WTC11 (cell line): ENCODE measurements around the gene ZSCAN32. TPM values are rescaled to one million over a fixed set of nuclear protein-coding genes. Genes with fewer than 3 reads are reported as not detected.

ENCODE experiments used
- ATF2 ChIP-seq: sonication (generic); formaldehyde crosslinking; IDR thresholded peaks from 2 replicates; pipeline ENCODE4 v1.8.1; 2022; ENCODE audit warnings: low read depth, missing genetic modification reagents, borderline replicate concordance
- CREM ChIP-seq: sonication (generic); formaldehyde crosslinking; IDR thresholded peaks from 2 replicates; pipeline ENCODE4 v1.8.1; 2022; ENCODE audit warnings: mild to moderate bottlenecking, missing genetic modification reagents, moderate library complexity
- E2F1 ChIP-seq: sonication (generic); formaldehyde crosslinking; IDR thresholded peaks from 2 replicates; pipeline ENCODE4 v1.8.0; 2022; ENCODE audit warnings: mild to moderate bottlenecking, missing genetic modification reagents
- ELF4 ChIP-seq: sonication (generic); formaldehyde crosslinking; IDR thresholded peaks from 2 replicates; pipeline ENCODE4 v1.8.1; 2022; ENCODE audit warnings: low read depth, mild to moderate bottlenecking, moderate library complexity, missing genetic modification reagents
- FOXK1 ChIP-seq: sonication (generic); formaldehyde crosslinking; IDR thresholded peaks from 2 replicates; pipeline ENCODE4 v1.8.0; 2022; ENCODE audit warnings: mild to moderate bottlenecking, moderate library complexity, missing genetic modification reagents
- FOXP4 ChIP-seq: sonication (generic); formaldehyde crosslinking; IDR thresholded peaks from 2 replicates; pipeline ENCODE4 v1.8.0; 2022; ENCODE audit warnings: mild to moderate bottlenecking, missing genetic modification reagents
- JAZF1 ChIP-seq: fragments of 250-450 bp; sonication (Bioruptor Pico); IDR thresholded peaks from 2 replicates; pipeline ENCODE4 v1.9.0; 2021; ENCODE audit warnings: moderate library complexity, mild to moderate bottlenecking, inconsistent platforms
- JUN ChIP-seq: sonication (generic); formaldehyde crosslinking; IDR thresholded peaks from 2 replicates; pipeline ENCODE4 v1.8.0; 2023; ENCODE audit warnings: mild to moderate bottlenecking, missing genetic modification reagents
- MXD4 ChIP-seq: fragments of 250-450 bp; sonication (Bioruptor Pico); IDR thresholded peaks from 2 replicates; pipeline ENCODE4 v1.8.0; 2021; ENCODE audit warnings: mild to moderate bottlenecking, moderate library complexity, borderline replicate concordance
- NR1H2 ChIP-seq: sonication (generic); formaldehyde crosslinking; IDR thresholded peaks from 2 replicates; pipeline ENCODE4 v1.9.0; 2021; ENCODE audit warnings: mild to moderate bottlenecking, moderate library complexity, missing genetic modification reagents
- PRRX2 ChIP-seq: fragments of 250-450 bp; sonication (Bioruptor Pico); IDR thresholded peaks from 2 replicates; pipeline ENCODE4 v1.8.0; 2021; ENCODE audit warnings: mild to moderate bottlenecking
- RELA ChIP-seq: sonication (generic); formaldehyde crosslinking; IDR thresholded peaks from 2 replicates; pipeline ENCODE4 v1.8.1; 2022; ENCODE audit warnings: missing genetic modification reagents, mild to moderate bottlenecking, borderline replicate concordance
- SMAD4 ChIP-seq: sonication (generic); formaldehyde crosslinking; IDR thresholded peaks from 2 replicates; pipeline ENCODE4 v1.8.0; 2022; ENCODE audit warnings: mild to moderate bottlenecking, missing genetic modification reagents
- TCF7 ChIP-seq: sonication (generic); formaldehyde crosslinking; IDR thresholded peaks from 2 replicates; pipeline ENCODE4 v1.8.0; 2022; ENCODE audit warnings: mild to moderate bottlenecking, low read depth, missing genetic modification reagents, moderate library complexity
- ZNF121 ChIP-seq: sonication (generic); formaldehyde crosslinking; IDR thresholded peaks from 2 replicates; pipeline ENCODE4 v1.8.0; 2023; ENCODE audit warnings: missing genetic modification reagents
- ZNF138 ChIP-seq: sonication (generic); formaldehyde crosslinking; conservative IDR thresholded peaks from 2 replicates; pipeline ENCODE4 v1.8.1; 2022; ENCODE audit warnings: mild to moderate bottlenecking, moderate library complexity, missing genetic modification reagents
- ZNF219 ChIP-seq: sonication (generic); formaldehyde crosslinking; IDR thresholded peaks from 2 replicates; pipeline ENCODE4 v1.8.0; 2023; ENCODE audit warnings: missing genetic modification reagents, mild to moderate bottlenecking, borderline replicate concordance
- ZNF317 ChIP-seq: sonication (generic); formaldehyde crosslinking; IDR thresholded peaks from 2 replicates; pipeline ENCODE4 v1.8.1; 2023; ENCODE audit warnings: low read depth, mild to moderate bottlenecking, moderate library complexity, missing genetic modification reagents, borderline replicate concordance
- ZNF423 ChIP-seq: fragments of 250-450 bp; sonication (Bioruptor Pico); IDR thresholded peaks from 2 replicates; pipeline ENCODE4 v2.1.2; 2022; ENCODE audit warnings: mild to moderate bottlenecking, moderate library complexity
- total RNA-seq: library from RNA; stranded (reverse); gene quantifications from 3 replicates; pipeline ENCODE4 v1.2.3, GENCODE V29; 2021
- TF ChIP-seq, protein P1 (sequence below): sonication (generic); formaldehyde crosslinking; IDR thresholded peaks from 2 replicates; pipeline ENCODE4 v1.8.0; 2022; ENCODE audit warnings: missing genetic modification reagents
- TF ChIP-seq, protein P2 (sequence below): sonication (generic); formaldehyde crosslinking; IDR thresholded peaks from 2 replicates; pipeline ENCODE4 v1.8.1; 2023; ENCODE audit warnings: mild to moderate bottlenecking, moderate library complexity, missing genetic modification reagents
- TF ChIP-seq, protein P3 (sequence below): fragments of 250-450 bp; sonication (Bioruptor Pico); IDR thresholded peaks from 2 replicates; pipeline ENCODE4 v1.9.0; 2021; ENCODE audit warnings: moderate library complexity, mild to moderate bottlenecking, inconsistent platforms, borderline replicate concordance
- TF ChIP-seq, protein P4 (sequence below): sonication (generic); formaldehyde crosslinking; IDR thresholded peaks from 2 replicates; pipeline ENCODE4 v1.8.0; 2022; ENCODE audit warnings: mild to moderate bottlenecking, missing genetic modification reagents
- TF ChIP-seq, protein P5 (sequence below): fragments of 250-450 bp; sonication (Bioruptor Pico); IDR thresholded peaks from 2 replicates; pipeline ENCODE4 v1.9.0; 2021; ENCODE audit warnings: mild to moderate bottlenecking

The ZSCAN32 gene
- total RNA-seq, 1 experiment from 2014 or later, result 16.7 TPM

DNA sequence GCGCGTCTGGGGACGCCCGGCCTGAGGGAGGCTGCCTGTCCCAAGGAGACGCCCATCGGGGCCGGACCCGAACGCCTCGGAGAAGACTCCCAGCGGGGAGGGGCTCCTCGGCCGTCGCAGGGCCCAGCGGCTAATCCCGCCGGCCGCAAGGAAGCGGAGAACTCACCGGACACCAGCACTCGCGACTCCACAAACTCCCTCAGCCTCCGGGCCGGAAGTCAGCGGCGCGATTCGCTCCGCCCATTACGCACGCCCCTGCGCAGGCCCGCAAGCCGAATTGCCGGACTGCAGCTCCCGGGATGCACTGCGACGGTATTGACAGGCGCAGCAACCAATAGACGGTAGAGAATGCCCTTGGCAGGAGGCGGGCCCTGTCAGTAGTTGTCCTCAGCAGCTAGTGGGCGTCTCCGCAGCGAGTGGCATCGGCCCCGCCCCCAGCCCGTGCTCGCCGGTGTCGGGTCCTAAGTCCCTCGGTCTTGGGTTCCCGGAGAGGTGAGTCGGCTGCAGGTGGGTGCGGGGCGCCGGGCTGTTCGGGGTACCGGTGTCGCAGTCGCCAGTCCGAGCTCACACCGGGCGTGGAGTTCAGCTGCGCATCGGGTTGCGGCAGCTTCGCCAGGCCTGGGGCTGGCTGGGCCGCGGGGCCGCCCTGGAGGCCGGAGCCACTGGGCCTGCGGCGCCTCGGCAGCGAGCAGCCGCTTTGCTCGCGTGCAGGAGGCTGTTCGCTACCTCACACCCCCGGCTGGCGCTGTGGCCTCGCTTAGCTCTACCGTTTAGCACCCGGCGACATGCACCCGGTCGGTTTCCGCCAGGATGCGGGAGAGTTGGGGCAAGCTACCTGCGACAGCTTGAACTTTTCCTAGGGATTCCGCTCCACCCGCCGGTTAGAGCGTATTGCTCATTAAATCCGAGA is at the start of gene ZSCAN32, which contains the start of gene ZNF174 (continued):
- TF ChIP-seq, protein P1, sequence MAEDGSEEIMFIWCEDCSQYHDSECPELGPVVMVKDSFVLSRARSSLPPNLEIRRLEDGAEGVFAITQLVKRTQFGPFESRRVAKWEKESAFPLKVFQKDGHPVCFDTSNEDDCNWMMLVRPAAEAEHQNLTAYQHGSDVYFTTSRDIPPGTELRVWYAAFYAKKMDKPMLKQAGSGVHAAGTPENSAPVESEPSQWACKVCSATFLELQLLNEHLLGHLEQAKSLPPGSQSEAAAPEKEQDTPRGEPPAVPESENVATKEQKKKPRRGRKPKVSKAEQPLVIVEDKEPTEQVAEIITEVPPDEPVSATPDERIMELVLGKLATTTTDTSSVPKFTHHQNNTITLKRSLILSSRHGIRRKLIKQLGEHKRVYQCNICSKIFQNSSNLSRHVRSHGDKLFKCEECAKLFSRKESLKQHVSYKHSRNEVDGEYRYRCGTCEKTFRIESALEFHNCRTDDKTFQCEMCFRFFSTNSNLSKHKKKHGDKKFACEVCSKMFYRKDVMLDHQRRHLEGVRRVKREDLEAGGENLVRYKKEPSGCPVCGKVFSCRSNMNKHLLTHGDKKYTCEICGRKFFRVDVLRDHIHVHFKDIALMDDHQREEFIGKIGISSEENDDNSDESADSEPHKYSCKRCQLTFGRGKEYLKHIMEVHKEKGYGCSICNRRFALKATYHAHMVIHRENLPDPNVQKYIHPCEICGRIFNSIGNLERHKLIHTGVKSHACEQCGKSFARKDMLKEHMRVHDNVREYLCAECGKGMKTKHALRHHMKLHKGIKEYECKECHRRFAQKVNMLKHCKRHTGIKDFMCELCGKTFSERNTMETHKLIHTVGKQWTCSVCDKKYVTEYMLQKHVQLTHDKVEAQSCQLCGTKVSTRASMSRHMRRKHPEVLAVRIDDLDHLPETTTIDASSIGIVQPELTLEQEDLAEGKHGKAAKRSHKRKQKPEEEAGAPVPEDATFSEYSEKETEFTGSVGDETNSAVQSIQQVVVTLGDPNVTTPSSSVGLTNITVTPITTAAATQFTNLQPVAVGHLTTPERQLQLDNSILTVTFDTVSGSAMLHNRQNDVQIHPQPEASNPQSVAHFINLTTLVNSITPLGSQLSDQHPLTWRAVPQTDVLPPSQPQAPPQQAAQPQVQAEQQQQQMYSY (CRISPR knock-in tag), result 0 out of 2 replicates have a peak, but pooled peaks have one; percentile 10
- no peak; the same call in 1 of the 2 replicates for TF ChIP-seq ZNF219 (CRISPR knock-in tag)
- no peak for TF ChIP-seq JAZF1 (CRISPR knock-in tag)
- TF ChIP-seq ZNF423 (CRISPR knock-in tag), result no peak
- TF ChIP-seq TCF7 (CRISPR knock-in tag), result 0 out of 2 replicates have a peak, but pooled peaks have one; percentile 23
- no peak for TF ChIP-seq FOXK1
- TF ChIP-seq, protein P2, sequence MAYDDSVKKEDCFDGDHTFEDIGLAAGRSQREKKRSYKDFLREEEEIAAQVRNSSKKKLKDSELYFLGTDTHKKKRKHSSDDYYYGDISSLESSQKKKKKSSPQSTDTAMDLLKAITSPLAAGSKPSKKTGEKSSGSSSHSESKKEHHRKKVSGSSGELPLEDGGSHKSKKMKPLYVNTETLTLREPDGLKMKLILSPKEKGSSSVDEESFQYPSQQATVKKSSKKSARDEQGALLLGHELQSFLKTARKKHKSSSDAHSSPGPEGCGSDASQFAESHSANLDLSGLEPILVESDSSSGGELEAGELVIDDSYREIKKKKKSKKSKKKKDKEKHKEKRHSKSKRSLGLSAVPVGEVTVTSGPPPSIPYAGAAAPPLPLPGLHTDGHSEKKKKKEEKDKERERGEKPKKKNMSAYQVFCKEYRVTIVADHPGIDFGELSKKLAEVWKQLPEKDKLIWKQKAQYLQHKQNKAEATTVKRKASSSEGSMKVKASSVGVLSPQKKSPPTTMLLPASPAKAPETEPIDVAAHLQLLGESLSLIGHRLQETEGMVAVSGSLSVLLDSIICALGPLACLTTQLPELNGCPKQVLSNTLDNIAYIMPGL (CRISPR knock-in tag), result peak; percentile 4; the same call in 1 of the 2 replicates
- TF ChIP-seq, protein P3, sequence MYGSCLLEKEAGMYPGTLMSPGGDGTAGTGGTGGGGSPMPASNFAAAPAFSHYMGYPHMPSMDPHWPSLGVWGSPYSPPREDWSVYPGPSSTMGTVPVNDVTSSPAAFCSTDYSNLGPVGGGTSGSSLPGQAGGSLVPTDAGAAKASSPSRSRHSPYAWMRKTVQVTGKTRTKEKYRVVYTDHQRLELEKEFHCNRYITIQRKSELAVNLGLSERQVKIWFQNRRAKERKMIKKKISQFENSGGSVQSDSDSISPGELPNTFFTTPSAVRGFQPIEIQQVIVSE (CRISPR knock-in tag), result no peak
- peak; percentile 89; the same call in 1 of the 2 replicates for TF ChIP-seq RELA (CRISPR knock-in tag)
- TF ChIP-seq ZNF121 (CRISPR knock-in tag), result no peak
- no peak for TF ChIP-seq NR1H2
- TF ChIP-seq, protein P4, sequence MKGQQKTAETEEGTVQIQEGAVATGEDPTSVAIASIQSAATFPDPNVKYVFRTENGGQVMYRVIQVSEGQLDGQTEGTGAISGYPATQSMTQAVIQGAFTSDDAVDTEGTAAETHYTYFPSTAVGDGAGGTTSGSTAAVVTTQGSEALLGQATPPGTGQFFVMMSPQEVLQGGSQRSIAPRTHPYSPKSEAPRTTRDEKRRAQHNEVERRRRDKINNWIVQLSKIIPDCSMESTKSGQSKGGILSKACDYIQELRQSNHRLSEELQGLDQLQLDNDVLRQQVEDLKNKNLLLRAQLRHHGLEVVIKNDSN, result 0 out of 2 replicates have a peak, but pooled peaks have one; percentile 10
- TF ChIP-seq, protein P5, sequence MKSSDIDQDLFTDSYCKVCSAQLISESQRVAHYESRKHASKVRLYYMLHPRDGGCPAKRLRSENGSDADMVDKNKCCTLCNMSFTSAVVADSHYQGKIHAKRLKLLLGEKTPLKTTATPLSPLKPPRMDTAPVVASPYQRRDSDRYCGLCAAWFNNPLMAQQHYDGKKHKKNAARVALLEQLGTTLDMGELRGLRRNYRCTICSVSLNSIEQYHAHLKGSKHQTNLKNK (CRISPR knock-in tag), result no peak
- TF ChIP-seq E2F1, result no peak
- peak; percentile 73 for TF ChIP-seq CREM (CRISPR knock-in tag)
- TF ChIP-seq PRRX2 (CRISPR knock-in tag), result no peak
- TF ChIP-seq ELF4 (CRISPR knock-in tag), result no peak
- TF ChIP-seq ZNF317 (CRISPR knock-in tag), result 0 out of 2 replicates have a peak, but pooled peaks have one; percentile 23
- TF ChIP-seq FOXP4 (CRISPR knock-in tag), result peak; percentile 82; the same call in 1 of the 2 replicates
- TF ChIP-seq SMAD4 (CRISPR knock-in tag), result peak; percentile 63; the same call in 1 of the 2 replicates
- peak; percentile 68; the same call in 1 of the 2 replicates for TF ChIP-seq JUN
- no peak for TF ChIP-seq MXD4 (CRISPR knock-in tag)
- no peak for TF ChIP-seq ATF2 (CRISPR knock-in tag)
- no peak for TF ChIP-seq ZNF138 (CRISPR knock-in tag)
- TF ChIP-seq, all 79 proteins: peak for 28
